Measurements from ENCODE around the gene ZNF79.

ZNF79 gene

GRCh38 chr9:127423934-127424675 is at the start of gene ZNF79:
ZNF79 (plus strand) TSS chr9:127424382; CDS start chr9:127424788, 406 bp downstream.
- peak; percentile 78 to 90 for DNase-seq (ENCODE audit: low read depth in 2 of 2)

GRCh38 chr9:127380479-127380878 is 43.7 kb upstream of the ZNF79 start:
- no peak for DNase-seq (ENCODE audit: low read depth in 2 of 2)

GRCh38 chr9:127382541-127382940 is 41.6 kb upstream of the ZNF79 start:
- no peak for DNase-seq (ENCODE audit: low read depth in 2 of 2)

GRCh38 chr9:127384016-127384730 is 40.0 kb upstream of the ZNF79 start:
- no peak for DNase-seq (ENCODE audit: low read depth in 2 of 2)

GRCh38 chr9:127384901-127385300 is 39.3 kb upstream of the ZNF79 start:
- no peak for DNase-seq (ENCODE audit: low read depth in 2 of 2)

GRCh38 chr9:127386249-127386648 is 37.9 kb upstream of the ZNF79 start:
- no peak for DNase-seq (ENCODE audit: low read depth in 2 of 2)

GRCh38 chr9:127386981-127387380 is 37.2 kb upstream of the ZNF79 start:
- no peak for DNase-seq (ENCODE audit: low read depth in 2 of 2)

GRCh38 chr9:127388037-127388855 is 35.9 kb upstream of the ZNF79 start:
- DNase-seq (ENCODE audit: low read depth in 2 of 2) = peak; percentile 56 to 77

GRCh38 chr9:127388856-127389238 is 35.3 kb upstream of the ZNF79 start:
- no peak for DNase-seq (ENCODE audit: low read depth in 2 of 2)

GRCh38 chr9:127389381-127390247 is 34.6 kb upstream of the ZNF79 start:
- DNase-seq (ENCODE audit: low read depth in 2 of 2) = no peak

GRCh38 chr9:127390248-127390545 is 34.0 kb upstream of the ZNF79 start:
- no peak for DNase-seq (ENCODE audit: low read depth in 2 of 2)

- no peak for DNase-seq (ENCODE audit: low read depth in 2 of 2)
Observed at GRCh38 chr9:127390563-127390962, 33.6 kb upstream of the ZNF79 start.

GRCh38 chr9:127392166-127392565 is 32.0 kb upstream of the ZNF79 start:
- no peak for DNase-seq (ENCODE audit: low read depth in 2 of 2)

- DNase-seq (ENCODE audit: low read depth in 2 of 2) = no peak
Observed at GRCh38 chr9:127392976-127393375, 31.2 kb upstream of the ZNF79 start.

- no peak for DNase-seq (ENCODE audit: low read depth in 2 of 2)
Observed at GRCh38 chr9:127393645-127394044, 30.5 kb upstream of the ZNF79 start.

GRCh38 chr9:127395497-127396252 is 28.5 kb upstream of the ZNF79 start:
- DNase-seq (ENCODE audit: low read depth in 2 of 2) = no peak

GRCh38 chr9:127396253-127396807 is 27.9 kb upstream of the ZNF79 start:
- DNase-seq (ENCODE audit: low read depth in 2 of 2) = no peak

- DNase-seq (ENCODE audit: low read depth in 2 of 2) = peak; percentile 68 to 70
Observed at GRCh38 chr9:127396808-127397645, 27.2 kb upstream of the ZNF79 start, which contains the start of gene SLC2A8. SLC2A8 (plus strand) TSS chr9:127397169; CDS start chr9:127397231, 62 bp downstream.

GRCh38 chr9:127397646-127398274 is 26.4 kb upstream of the ZNF79 start:
- peak in 1 of 2 donors; percentile 21 for DNase-seq (ENCODE audit: low read depth in 2 of 2)

All from stimulated activated CD4-positive, alpha-beta T cell treated with anti-CD3 and anti-CD28 coated beads, Interleukin-1b, Interleukin-23, amount 100 ng/mL, for 4 hours (primary cell).